Body of pancreas (tissue), 4 donors: ENCODE data around the gene ADCY1.

ENCODE experiments used
- POLR2A ChIP-seq, 3 donors: fragments of 450-650 bp; IDR thresholded peaks; one replicate each; pipeline ENCODE4 v1.6.1; 2016; ENCODE audit warnings: antibody characterized with exemption in 3 of 3, mild to moderate bottlenecking in 2 of 3
- TF ChIP-seq, protein P1 (sequence below), 7 experiments: fragments of 450-650 bp in 4 of 7; fragments of 200-600 bp in 3 of 7; sonication (generic) in 3 of 7; IDR thresholded peaks; one replicate each; pipeline ENCODE4 v1.5.1; 2016 to 2019; ENCODE audit warnings: antibody characterized with exemption in 7 of 7

DNA sequence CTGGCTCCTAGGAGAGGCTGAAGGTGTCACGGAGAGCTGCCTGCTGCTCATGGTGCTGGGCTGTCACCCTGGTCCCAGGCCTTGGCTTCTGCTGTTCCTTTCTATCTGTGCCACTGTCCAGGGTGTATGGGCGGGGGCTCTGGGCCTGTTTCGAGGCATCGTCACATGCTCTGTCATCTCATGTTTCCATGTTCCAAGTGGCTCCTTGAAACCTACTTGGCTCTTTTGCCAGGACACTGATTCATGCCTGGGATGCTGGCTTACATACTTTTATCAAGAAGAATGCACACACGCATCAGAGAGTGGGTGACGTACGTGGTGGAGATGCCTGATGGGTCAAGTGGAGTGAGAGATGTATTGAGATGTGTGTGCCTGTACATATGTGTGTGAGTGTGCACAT, 50.9 kb downstream of the ADCY1 start:
- no peak for TF ChIP-seq POLR2A (IDR thresholded peaks at IDR 0.05)
- TF ChIP-seq, protein P1, sequence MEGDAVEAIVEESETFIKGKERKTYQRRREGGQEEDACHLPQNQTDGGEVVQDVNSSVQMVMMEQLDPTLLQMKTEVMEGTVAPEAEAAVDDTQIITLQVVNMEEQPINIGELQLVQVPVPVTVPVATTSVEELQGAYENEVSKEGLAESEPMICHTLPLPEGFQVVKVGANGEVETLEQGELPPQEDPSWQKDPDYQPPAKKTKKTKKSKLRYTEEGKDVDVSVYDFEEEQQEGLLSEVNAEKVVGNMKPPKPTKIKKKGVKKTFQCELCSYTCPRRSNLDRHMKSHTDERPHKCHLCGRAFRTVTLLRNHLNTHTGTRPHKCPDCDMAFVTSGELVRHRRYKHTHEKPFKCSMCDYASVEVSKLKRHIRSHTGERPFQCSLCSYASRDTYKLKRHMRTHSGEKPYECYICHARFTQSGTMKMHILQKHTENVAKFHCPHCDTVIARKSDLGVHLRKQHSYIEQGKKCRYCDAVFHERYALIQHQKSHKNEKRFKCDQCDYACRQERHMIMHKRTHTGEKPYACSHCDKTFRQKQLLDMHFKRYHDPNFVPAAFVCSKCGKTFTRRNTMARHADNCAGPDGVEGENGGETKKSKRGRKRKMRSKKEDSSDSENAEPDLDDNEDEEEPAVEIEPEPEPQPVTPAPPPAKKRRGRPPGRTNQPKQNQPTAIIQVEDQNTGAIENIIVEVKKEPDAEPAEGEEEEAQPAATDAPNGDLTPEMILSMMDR (IDR thresholded peaks at IDR 0.05), result no peak
